ENCODE results near the gene PAFAH1B2.

The PAFAH1B2 gene

DNA sequence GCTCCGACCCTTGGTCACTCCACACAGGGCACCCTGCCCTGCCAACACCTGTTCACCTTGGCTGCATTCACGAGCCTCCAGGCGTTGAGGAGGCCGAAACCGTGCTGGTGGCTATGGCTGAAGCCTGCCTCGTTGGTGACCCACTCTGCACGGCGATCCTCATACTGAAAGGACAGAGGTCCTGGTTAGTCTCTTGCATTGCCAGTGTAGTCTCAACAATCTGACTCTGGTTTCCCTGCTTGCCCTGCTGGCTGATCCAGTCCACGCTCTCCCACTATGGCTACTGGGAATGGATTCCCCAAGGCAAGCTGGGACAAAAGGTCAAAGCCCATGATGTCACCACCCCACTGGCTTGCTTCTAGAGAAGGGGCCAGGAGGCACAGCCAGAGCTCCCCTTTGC lies 74.9 kb downstream of the PAFAH1B2 start:
- TF ChIP-seq, protein P1, sequence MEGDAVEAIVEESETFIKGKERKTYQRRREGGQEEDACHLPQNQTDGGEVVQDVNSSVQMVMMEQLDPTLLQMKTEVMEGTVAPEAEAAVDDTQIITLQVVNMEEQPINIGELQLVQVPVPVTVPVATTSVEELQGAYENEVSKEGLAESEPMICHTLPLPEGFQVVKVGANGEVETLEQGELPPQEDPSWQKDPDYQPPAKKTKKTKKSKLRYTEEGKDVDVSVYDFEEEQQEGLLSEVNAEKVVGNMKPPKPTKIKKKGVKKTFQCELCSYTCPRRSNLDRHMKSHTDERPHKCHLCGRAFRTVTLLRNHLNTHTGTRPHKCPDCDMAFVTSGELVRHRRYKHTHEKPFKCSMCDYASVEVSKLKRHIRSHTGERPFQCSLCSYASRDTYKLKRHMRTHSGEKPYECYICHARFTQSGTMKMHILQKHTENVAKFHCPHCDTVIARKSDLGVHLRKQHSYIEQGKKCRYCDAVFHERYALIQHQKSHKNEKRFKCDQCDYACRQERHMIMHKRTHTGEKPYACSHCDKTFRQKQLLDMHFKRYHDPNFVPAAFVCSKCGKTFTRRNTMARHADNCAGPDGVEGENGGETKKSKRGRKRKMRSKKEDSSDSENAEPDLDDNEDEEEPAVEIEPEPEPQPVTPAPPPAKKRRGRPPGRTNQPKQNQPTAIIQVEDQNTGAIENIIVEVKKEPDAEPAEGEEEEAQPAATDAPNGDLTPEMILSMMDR (IDR thresholded peaks at IDR 0.05; ENCODE audit: control insufficient read depth, extremely low read depth, insufficient read depth), result no peak
- no peak overlapping the region for H3K4me3 ChIP-seq (ENCODE audit: low read depth, low read length)
- DNase-seq (ENCODE audit: low read depth), result no peak

DNA sequence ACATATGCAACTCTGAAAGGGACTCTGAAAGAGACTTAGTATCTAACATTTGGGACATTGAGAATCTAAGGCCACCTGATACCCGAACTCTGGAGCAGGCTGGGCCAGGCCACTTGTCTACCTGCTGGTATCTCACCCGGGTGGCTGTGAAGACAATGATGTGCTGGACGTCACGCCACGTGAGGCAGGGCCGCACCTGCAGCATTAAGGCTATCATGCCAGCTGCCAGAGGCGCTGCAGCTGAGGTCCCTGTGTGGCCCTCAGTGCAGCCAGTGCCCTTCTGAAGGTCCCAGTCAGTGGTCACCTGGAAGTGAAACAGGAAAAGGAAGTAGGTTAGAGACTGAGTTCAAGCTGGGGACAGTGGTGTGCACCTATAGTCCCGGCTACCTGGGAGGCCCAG lies 75.4 kb downstream of the PAFAH1B2 start:
- no peak for DNase-seq (ENCODE audit: low read depth)
- H3K4me3 ChIP-seq (ENCODE audit: low read depth, low read length), result no peak overlapping the region
- TF ChIP-seq, protein P1 (IDR thresholded peaks at IDR 0.05; ENCODE audit: control insufficient read depth, extremely low read depth, insufficient read depth), result no peak

DNA sequence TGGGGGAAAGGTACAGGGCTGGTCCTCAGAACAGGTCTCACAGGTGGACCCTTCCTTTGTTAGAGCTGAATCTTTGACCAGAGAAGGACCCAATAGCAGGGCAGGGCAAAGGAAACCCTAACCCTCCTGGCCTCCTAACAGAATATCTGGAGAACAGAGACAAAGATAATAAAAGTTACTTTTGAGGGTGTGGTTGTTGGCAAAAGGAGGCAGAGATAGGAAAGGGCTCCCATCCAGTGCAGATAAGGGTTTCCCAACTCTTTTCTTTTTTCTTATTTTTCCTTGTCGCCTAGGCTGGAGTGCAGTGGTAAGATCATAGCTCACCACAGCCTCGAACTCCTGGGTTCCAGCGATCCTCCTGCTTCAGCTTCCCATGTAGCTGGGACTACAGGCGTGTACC lies 75.9 kb downstream of the PAFAH1B2 start:
- H3K4me3 ChIP-seq (ENCODE audit: low read depth, low read length), result no peak overlapping the region
- TF ChIP-seq, protein P1 (IDR thresholded peaks at IDR 0.05; ENCODE audit: control insufficient read depth, extremely low read depth, insufficient read depth), result no peak
- no peak for DNase-seq (ENCODE audit: low read depth)

DNA sequence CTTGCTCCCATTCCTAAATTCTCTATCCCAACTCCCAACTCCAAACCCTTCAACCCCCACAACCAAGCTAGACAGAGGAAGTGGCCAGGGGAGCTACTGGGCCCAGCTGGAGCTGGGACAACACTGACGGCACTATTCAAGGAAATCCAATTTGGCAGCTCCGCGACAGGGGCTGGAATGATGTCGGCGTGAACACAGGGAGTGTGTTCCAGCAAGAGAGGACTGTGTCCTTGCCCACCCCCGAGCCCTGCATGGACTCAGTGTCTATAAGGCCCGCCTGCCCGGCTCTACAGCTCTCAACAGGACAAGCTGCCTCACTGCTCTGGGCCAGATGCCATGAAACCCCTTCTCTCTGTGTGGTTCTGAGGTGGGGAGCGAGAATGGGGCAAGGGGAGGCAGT lies 76.5 kb downstream of the PAFAH1B2 start:
- no peak overlapping the region for H3K4me3 ChIP-seq (ENCODE audit: low read depth, low read length)
- no peak for DNase-seq (ENCODE audit: low read depth)
- TF ChIP-seq, protein P1 (IDR thresholded peaks at IDR 0.05; ENCODE audit: control insufficient read depth, extremely low read depth, insufficient read depth), result no peak

DNA sequence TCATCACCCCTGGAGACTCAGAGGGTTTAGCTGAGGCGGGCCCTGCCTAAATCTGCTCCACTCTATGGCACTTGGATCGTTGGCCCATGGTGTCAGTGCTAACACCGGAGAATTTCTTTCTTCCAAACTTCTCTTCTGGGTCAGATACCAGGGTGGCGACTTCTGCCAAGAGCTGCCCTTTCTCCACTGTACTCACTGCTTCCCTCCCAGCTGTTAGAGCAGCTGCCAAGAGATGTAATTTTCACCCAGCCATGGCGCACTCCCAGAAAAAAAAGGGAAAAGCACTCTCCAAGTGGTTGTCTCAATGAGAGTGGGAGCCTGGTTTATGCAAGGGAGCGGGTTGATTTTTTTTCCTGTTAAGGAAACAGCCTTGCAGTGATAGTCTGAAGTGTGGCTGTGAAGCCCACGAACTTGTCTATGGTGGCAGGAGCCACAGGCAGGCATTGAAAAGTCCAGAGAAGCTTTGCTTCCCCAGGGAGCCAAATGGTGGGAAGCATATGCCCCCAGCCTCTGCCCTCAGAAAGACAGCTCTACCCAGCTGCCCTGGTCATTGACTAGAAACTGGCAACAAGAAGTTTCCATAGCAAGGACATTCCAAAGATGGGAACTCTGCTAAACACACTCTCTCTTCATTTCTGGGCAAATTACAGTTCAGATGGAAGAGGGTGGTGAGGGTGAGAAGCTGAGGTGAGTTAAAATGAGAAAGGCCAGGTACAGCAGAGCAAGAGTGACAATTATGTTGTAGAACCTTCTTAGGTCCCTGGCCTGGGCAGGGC lies 77.1 kb downstream of the PAFAH1B2 start:
- DNase-seq (ENCODE audit: low read depth), result no peak
- TF ChIP-seq, protein P1 (IDR thresholded peaks at IDR 0.05; ENCODE audit: control insufficient read depth, extremely low read depth, insufficient read depth), result no peak
- H3K4me3 ChIP-seq (ENCODE audit: low read depth, low read length), result no peak overlapping the region

DNA sequence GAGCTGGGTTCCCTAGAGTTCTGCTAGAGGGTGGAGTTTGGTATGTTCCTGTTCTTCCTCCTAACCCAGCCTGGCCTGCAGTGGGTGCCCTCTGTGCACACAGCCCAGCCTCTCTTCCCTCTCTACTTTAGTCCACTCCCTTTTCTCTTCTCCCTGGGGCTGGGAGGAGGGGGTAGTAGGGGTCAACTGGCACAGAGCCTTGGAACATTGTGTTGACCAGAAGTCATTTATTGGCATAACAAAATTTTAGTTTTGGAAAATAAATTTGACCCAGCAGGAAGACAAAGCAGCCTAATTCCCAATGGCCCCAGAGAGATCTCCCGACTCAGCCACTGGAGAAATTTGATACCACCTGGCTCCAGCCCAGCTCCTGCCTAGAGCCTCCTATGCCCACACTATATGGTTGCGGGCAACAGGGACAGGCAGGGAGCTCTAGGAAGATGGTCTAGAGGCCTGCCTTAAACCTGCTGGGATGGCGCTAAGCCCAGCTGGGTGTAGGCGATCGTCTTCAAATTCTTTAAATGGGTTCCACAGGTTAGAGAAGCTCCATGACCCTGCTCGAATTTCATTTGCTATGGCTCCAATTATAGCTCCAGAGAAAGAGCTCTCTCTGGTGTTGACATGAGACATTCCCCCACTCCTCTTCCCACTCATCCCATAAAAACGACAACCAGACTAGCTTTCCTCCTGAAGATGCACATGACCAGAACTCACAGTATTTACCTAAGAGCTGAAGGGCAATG lies 77.9 kb downstream of the PAFAH1B2 start:
- peak; percentile 63 for DNase-seq (ENCODE audit: low read depth)
- H3K4me3 ChIP-seq (ENCODE audit: low read depth, low read length), result no peak overlapping the region
- TF ChIP-seq, protein P1 (IDR thresholded peaks at IDR 0.05; ENCODE audit: control insufficient read depth, extremely low read depth, insufficient read depth), result 0 out of 2 replicates have a peak, but pooled peaks have one; percentile 18
